ENCODE data around the gene COL4A2. TPM values are rescaled to one million over a fixed set of nuclear protein-coding genes. Genes with fewer than 3 reads are reported as not detected.

COL4A2 gene
- total RNA-seq, 4 donors from 2014 or later, result 97.6 to 193 (median 131) TPM

- intact Hi-C loops (cut with DNase I), result no loop called here
- no peak for TF ChIP-seq POLR2A (IDR thresholded peaks at IDR 0.05)
- no peak for TF ChIP-seq CTCF (IDR thresholded peaks at IDR 0.05)
- Histone ChIP-seq H3K36me3 (no peaks in the 10 kb centered on the region), H3K4me3 (replicated peaks in 1 of 3) (no peak overlapping the region), H3K4me1 (peaks cover 9 to 16% of the 10 kb centered on the region in 2 donors), H3K9me3 (no peaks in the 10 kb centered on the region), H3K27me3 (no peaks in the 10 kb centered on the region), H3K27ac (no peak overlapping the region)
- WGBS, 2 donors, result 71 to 80% methylated on average over 10 to 11 of the region's 11 CpGs
- DNase-seq, result no peak
Measured at GRCh38 chr13:110551284-110551683, 244.2 kb downstream of the COL4A2 start.

- Histone ChIP-seq H3K4me1 (peaks cover 15 to 25% of the 10 kb centered on the region in 2 donors), H3K4me3 (replicated peaks in 1 of 3) (no peak overlapping the region), H3K36me3 (no peaks in the 10 kb centered on the region), H3K9me3 (no peaks in the 10 kb centered on the region), H3K27me3 (no peaks in the 10 kb centered on the region), H3K27ac (no peak overlapping the region)
- intact Hi-C loops (cut with DNase I), result no loop called here
- no peak for DNase-seq
- TF ChIP-seq POLR2A (IDR thresholded peaks at IDR 0.05) (no peak), CTCF (IDR thresholded peaks at IDR 0.05) (no peak)
- 96 to 98% methylated on average over 9 of the region's 9 CpGs for WGBS, 2 donors
Measured at GRCh38 chr13:110552767-110553166, 245.7 kb downstream of the COL4A2 start.

GRCh38 chr13:110553417-110553816 lies 246.3 kb downstream of the COL4A2 start:
- DNase-seq, result no peak
- H3K4me3 ChIP-seq (replicated peaks in 1 of 3), result no peak overlapping the region
- H3K9me3 ChIP-seq, result no peaks in the 10 kb centered on the region
- H3K4me1 ChIP-seq, result peaks cover 22 to 32% of the 10 kb centered on the region in 2 donors
- 72 to 73% methylated on average over 4 of the region's 4 CpGs for WGBS, 2 donors
- no peaks in the 10 kb centered on the region for H3K27me3 ChIP-seq
- TF ChIP-seq CTCF (IDR thresholded peaks at IDR 0.05) (no peak), POLR2A (IDR thresholded peaks at IDR 0.05) (no peak)
- intact Hi-C loops (cut with DNase I), result no loop called here
- no peak overlapping the region for H3K27ac ChIP-seq
- H3K36me3 ChIP-seq, result no peaks in the 10 kb centered on the region

GRCh38 chr13:110554227-110554836 lies 247.2 kb downstream of the COL4A2 start:
- H3K27me3 ChIP-seq, result no peaks in the 10 kb centered on the region
- 85 to 89% methylated on average over 8 of the region's 8 CpGs for WGBS, 2 donors

More at GRCh38 chr13:110554227-110554836, 247.2 kb downstream of the COL4A2 start:
- no peak overlapping the region for H3K27ac ChIP-seq
- TF ChIP-seq CTCF (IDR thresholded peaks at IDR 0.05) (no peak), POLR2A (IDR thresholded peaks at IDR 0.05) (no peak)
- intact Hi-C loops (cut with DNase I), result no loop called here
- no peak for DNase-seq
- H3K36me3 ChIP-seq, result no peaks in the 10 kb centered on the region
- H3K9me3 ChIP-seq, result no peaks in the 10 kb centered on the region
- no peak overlapping the region for H3K4me3 ChIP-seq (replicated peaks in 1 of 3)
- H3K4me1 ChIP-seq, result peaks cover 31 to 40% of the 10 kb centered on the region in 2 donors
